K562 (cell line): ENCODE data around the gene DNAJB12. TPM values are rescaled to one million over a fixed set of nuclear protein-coding genes. Genes with fewer than 3 reads are reported as not detected.

Experiments
- EP300 ChIP-seq: IDR thresholded peaks from 2 replicates; pipeline ENCODE4 v1.6.1; 2012; ENCODE audit warnings: low read length, improper control_type of control experiment
- FOXP4 ChIP-seq: sonication (generic); formaldehyde crosslinking; IDR thresholded peaks from 2 replicates; pipeline ENCODE4 v1.8.0; 2022; ENCODE audit warnings: mild to moderate bottlenecking, missing genetic modification reagents, borderline replicate concordance
- HMGXB4 ChIP-seq: sonication (generic); formaldehyde crosslinking; IDR thresholded peaks from 2 replicates; pipeline ENCODE4 v1.8.1; 2023; ENCODE audit warnings: mild to moderate bottlenecking, missing genetic modification reagents
- KLF13 ChIP-seq: fragments of 450-650 bp; IDR thresholded peaks from 2 replicates; pipeline ENCODE4 v1.6.1; 2016; ENCODE audit warnings: missing genetic modification characterization, low read depth, mild to moderate bottlenecking, missing compliant biosample characterization, moderate library complexity, borderline replicate concordance
- MTA3 ChIP-seq: fragments of 450-650 bp; formaldehyde crosslinking; IDR thresholded peaks from 2 replicates; pipeline ENCODE4 v1.6.1; 2017; ENCODE audit warnings: mild to moderate bottlenecking, borderline replicate concordance
- NCOA2 ChIP-seq, 2 experiments: fragments of 450-650 bp; IDR thresholded peaks; 2 replicates each; pipeline ENCODE4 v1.6.1; 2018; ENCODE audit warnings: mild to moderate bottlenecking in 2 of 2, moderate library complexity in 1 of 2; ENCODE audit not compliant: partially characterized antibody in 2 of 2
- RAD21 ChIP-seq, 2 experiments: fragments of 250-450 bp in 1 of 2; fragments of 450-650 bp in 1 of 2; sonication (Bioruptor Pico) in 1 of 2; formaldehyde crosslinking in 1 of 2; IDR thresholded peaks in 1 of 2; conservative IDR thresholded peaks in 1 of 2; 2 replicates each; pipeline versions ENCODE4 v1.4.0 to v1.8.0; 2020 to 2022; ENCODE audit warnings: mild to moderate bottlenecking in 2 of 2, moderate library complexity in 1 of 2
- SMC3 ChIP-seq: conservative IDR thresholded peaks from 2 replicates; pipeline ENCODE4 v1.6.1; 2011; ENCODE audit warnings: low read depth, low read length, improper control_type of control experiment; ENCODE audit not compliant: insufficient read depth
- TOE1 ChIP-seq, 2 experiments: fragments of 450-650 bp in 1 of 2; sonication (generic) in 1 of 2; formaldehyde crosslinking in 1 of 2; IDR thresholded peaks; 2 replicates each; pipeline versions ENCODE4 v1.7.1 to v1.8.0; 2016 to 2022; ENCODE audit warnings: borderline replicate concordance in 2 of 2, mild to moderate bottlenecking in 2 of 2, antibody characterized with exemption in 1 of 2, inconsistent platforms in 1 of 2, low read depth in 1 of 2, missing genetic modification reagents in 1 of 2, moderate library complexity in 1 of 2
- ZNF609 ChIP-seq: sonication (generic); formaldehyde crosslinking; IDR thresholded peaks from 2 replicates; pipeline ENCODE4 v1.8.1; 2023; ENCODE audit warnings: missing genetic modification reagents, mild to moderate bottlenecking, borderline replicate concordance
- ZNF75A ChIP-seq: fragments of 450-650 bp; formaldehyde crosslinking; IDR thresholded peaks from 2 replicates; pipeline ENCODE4 v1.4.0; 2020; ENCODE audit warnings: mild to moderate bottlenecking
- polyA plus RNA-seq, 8 experiments: library from polyadenylated mRNA; depleted of rRNA in 4 of 8; stranded (reverse) in 5 of 8; unstranded in 3 of 8; fragments of >200 nt; fragmentation: Nextera tagmentation in 2 of 8; fragmentation: Illumina TruSeq in 1 of 8; extraction: Ambion mirVana in 2 of 8; extraction: Trizol in 1 of 8; gene quantifications; 2 replicates each; pipeline versions ENCODE4 v1.2.1 to v1.2.3, GENCODE V29; 2011 to 2014; ENCODE audit warnings: inconsistent platforms in 1 of 8, missing spikeins in 1 of 8
- total RNA-seq, 7 experiments: library from RNA; depleted of rRNA in 6 of 7; stranded (reverse); fragments of >200 nt in 6 of 7; fragmentation: Illumina TruSeq in 2 of 7; extraction: Trizol in 2 of 7; gene quantifications; 2 replicates each; pipeline versions ENCODE4 v1.2.1 to v1.2.3, GENCODE V29; 2011 to 2021; ENCODE audit warnings: low replicate concordance in 1 of 7
- TF ChIP-seq, protein P1 (sequence below): fragments of 250-450 bp; sonication (Bioruptor Pico); IDR thresholded peaks from 2 replicates; pipeline ENCODE4 v1.8.0; 2021; ENCODE audit warnings: borderline replicate concordance, mild to moderate bottlenecking, moderate library complexity; ENCODE audit not compliant: poor library complexity, severe bottlenecking
- TF ChIP-seq, protein P2 (sequence below), 2 experiments: IDR thresholded peaks; 2 replicates each; pipeline ENCODE4 v1.6.1; 2011; ENCODE audit warnings: borderline replicate concordance in 1 of 2, control low read depth in 1 of 2, low read depth in 1 of 2, low read length in 1 of 2, mild to moderate bottlenecking in 1 of 2, mixed read lengths in 1 of 2, moderate library complexity in 1 of 2; ENCODE audit not compliant: insufficient read depth in 1 of 2, insufficient read length in 1 of 2, poor library complexity in 1 of 2, severe bottlenecking in 1 of 2; ENCODE audit errors: extremely low read depth in 1 of 2

Gene DNAJB12
- total and polyA plus RNA-seq, 9 of the 15 experiments (the other 6 are each of a cell fraction or from before 2014, with no cell fraction given), result 3.5 to 31.5 (median 20.3) TPM

GRCh38 chr10:72364239-72364777 is 9.6 kb upstream of the DNAJB12 start (continued):
- TF ChIP-seq MTA3 (peak; percentile 73; the same call in 1 of the 2 replicates), FOXP4 (0 out of 2 replicates have a peak, but pooled peaks have one; percentile 74), RAD21 (CRISPR knock-in tag; conservative IDR thresholded peaks at IDR 0.05 in 1 of 2, IDR thresholded peaks at IDR 0.05 in 1 of 2) (peak; percentile 98 to 99), KLF13 (0 out of 2 replicates have a peak, but pooled peaks have one; percentile 2), EP300 (0 out of 2 replicates have a peak, but pooled peaks have one; percentile 51), ZNF609 (CRISPR knock-in tag) (peak; percentile 39; the same call in 1 of the 2 replicates), TOE1 (IDR thresholded peaks at IDR 0.05; ENCODE audit: borderline replicate concordance) (no peak; the same call in 1 of the 2 replicates), TOE1 (CRISPR knock-in tag; IDR thresholded peaks at IDR 0.05; ENCODE audit: borderline replicate concordance, low read depth) (0 out of 2 replicates have a peak, but pooled peaks have one; percentile 75), HMGXB4 (0 out of 2 replicates have a peak, but pooled peaks have one; percentile 1), SMC3 (peak; percentile 99), NCOA2 (IDR thresholded peaks at IDR 0.05; ENCODE audit: partially characterized antibody in 2 of 2) (peak in 1 of 2 experiments; percentile 61), ZNF75A (CRISPR knock-in tag) (no peak)
- TF ChIP-seq, protein P1, sequence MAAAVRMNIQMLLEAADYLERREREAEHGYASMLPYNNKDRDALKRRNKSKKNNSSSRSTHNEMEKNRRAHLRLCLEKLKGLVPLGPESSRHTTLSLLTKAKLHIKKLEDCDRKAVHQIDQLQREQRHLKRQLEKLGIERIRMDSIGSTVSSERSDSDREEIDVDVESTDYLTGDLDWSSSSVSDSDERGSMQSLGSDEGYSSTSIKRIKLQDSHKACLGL, result no peak
- TF ChIP-seq, protein P2, sequence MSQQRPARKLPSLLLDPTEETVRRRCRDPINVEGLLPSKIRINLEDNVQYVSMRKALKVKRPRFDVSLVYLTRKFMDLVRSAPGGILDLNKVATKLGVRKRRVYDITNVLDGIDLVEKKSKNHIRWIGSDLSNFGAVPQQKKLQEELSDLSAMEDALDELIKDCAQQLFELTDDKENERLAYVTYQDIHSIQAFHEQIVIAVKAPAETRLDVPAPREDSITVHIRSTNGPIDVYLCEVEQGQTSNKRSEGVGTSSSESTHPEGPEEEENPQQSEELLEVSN (IDR thresholded peaks at IDR 0.05; ENCODE audit: borderline replicate concordance in 1 of 2, extremely low read depth in 1 of 2, insufficient read depth in 1 of 2, insufficient read length in 1 of 2, low read depth in 1 of 2, low read length in 1 of 2, poor library complexity in 1 of 2, severe bottlenecking in 1 of 2), result no peak
